Chondrocyte (in vitro differentiated cells): ENCODE data around the gene ITGA11. TPM values are rescaled to one million over a fixed set of nuclear protein-coding genes. Genes with fewer than 3 reads are reported as not detected.

ENCODE experiments used
- DNase-seq: peaks from one replicate; pipeline ENCODE4 v3.0.0; 2021; ENCODE audit warnings: mixed read lengths, low spot score
- H3K27ac Mint-ChIP-seq: one replicate; pipeline ENCODE4 v1.8.0; 2021; ENCODE audit warnings: mild to moderate bottlenecking, moderate library complexity, mixed read lengths; ENCODE audit not compliant: unreplicated experiment
- H3K27me3 Mint-ChIP-seq: 2 replicates; pipeline ENCODE4 v1.8.0; 2021; ENCODE audit warnings: low read depth, mixed read lengths
- H3K36me3 Mint-ChIP-seq: 2 replicates; pipeline ENCODE4 v1.8.0; 2021; ENCODE audit warnings: low read depth, mixed read lengths
- H3K4me1 Mint-ChIP-seq: 2 replicates; pipeline ENCODE4 v1.8.0; 2021; ENCODE audit warnings: low read depth, mild to moderate bottlenecking, mixed read lengths
- H3K4me3 Mint-ChIP-seq: one replicate; pipeline ENCODE4 v1.8.0; 2021; ENCODE audit warnings: mild to moderate bottlenecking, moderate library complexity, mixed read lengths; ENCODE audit not compliant: unreplicated experiment
- H3K9me3 Mint-ChIP-seq: 2 replicates; pipeline ENCODE4 v1.8.0; 2021; ENCODE audit warnings: low read depth, mixed read lengths
- total RNA-seq: library from RNA; stranded (reverse); gene quantifications from 3 replicates; pipeline ENCODE4 v1.2.1, GENCODE V29; 2021
- TF ChIP-seq, protein P1 (sequence below): fragments of 200-600 bp; sonication (generic); IDR thresholded peaks from 2 replicates; pipeline ENCODE4 v1.5.0; 2021; ENCODE audit warnings: antibody characterized with exemption, mild to moderate bottlenecking, moderate library complexity

Gene ITGA11
- total RNA-seq, 1 donor from 2014 or later = 1,092 TPM

DNA sequence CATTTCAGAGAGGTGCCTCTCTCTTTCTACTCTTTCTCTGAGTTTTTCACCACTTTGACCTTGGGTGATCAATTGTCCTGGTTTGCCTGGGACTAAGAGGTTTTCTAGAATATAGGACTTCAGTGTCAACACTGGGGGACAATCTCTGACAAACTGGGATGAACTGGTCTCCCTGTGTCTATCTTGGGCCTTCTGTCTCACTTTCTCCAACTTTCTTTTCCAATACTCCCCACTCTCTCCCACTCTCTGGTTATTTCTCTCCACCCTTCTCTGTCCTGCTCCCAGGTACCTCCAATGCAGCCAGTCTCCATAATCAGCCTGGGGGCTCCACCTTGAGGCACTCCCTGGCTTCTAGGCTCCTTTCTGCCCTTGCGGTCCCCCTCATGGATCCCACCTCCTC is 4.7 kb upstream of the ITGA11 start:
- H3K27ac Mint-ChIP-seq = no peak overlapping the region
- H3K4me3 Mint-ChIP-seq = no peak overlapping the region
- TF ChIP-seq, protein P1, sequence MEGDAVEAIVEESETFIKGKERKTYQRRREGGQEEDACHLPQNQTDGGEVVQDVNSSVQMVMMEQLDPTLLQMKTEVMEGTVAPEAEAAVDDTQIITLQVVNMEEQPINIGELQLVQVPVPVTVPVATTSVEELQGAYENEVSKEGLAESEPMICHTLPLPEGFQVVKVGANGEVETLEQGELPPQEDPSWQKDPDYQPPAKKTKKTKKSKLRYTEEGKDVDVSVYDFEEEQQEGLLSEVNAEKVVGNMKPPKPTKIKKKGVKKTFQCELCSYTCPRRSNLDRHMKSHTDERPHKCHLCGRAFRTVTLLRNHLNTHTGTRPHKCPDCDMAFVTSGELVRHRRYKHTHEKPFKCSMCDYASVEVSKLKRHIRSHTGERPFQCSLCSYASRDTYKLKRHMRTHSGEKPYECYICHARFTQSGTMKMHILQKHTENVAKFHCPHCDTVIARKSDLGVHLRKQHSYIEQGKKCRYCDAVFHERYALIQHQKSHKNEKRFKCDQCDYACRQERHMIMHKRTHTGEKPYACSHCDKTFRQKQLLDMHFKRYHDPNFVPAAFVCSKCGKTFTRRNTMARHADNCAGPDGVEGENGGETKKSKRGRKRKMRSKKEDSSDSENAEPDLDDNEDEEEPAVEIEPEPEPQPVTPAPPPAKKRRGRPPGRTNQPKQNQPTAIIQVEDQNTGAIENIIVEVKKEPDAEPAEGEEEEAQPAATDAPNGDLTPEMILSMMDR = no peak
- no peaks in the 10 kb centered on the region for H3K9me3 Mint-ChIP-seq
- H3K27me3 Mint-ChIP-seq = no peaks in the 10 kb centered on the region
- DNase-seq = no peak
- peaks cover 22% of the 10 kb centered on the region for H3K4me1 Mint-ChIP-seq
- peaks cover under 1% of the 10 kb centered on the region for H3K36me3 Mint-ChIP-seq

DNA sequence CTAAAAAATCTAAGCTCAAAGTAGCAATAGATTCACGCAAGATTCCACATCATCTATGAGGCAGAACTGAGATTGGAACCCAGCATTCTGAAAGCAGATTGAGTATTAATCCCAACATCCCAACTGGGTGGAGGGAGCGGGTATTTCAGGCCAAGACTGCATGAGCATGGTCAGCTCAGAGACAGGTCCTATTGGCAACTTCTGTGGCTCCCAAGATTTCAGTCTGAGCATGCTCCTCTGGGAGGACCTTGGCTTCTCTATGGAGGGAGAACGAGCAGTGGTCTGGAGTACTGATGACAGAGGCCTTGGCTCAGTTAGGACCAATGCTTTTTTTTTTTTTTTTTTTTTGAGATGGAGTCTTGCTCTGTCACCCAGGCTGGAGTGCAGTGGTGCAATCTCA is 4.0 kb upstream of the ITGA11 start:
- no peaks in the 10 kb centered on the region for H3K9me3 Mint-ChIP-seq
- H3K27ac Mint-ChIP-seq = no peak overlapping the region
- no peak overlapping the region for H3K4me3 Mint-ChIP-seq
- TF ChIP-seq, protein P1 = no peak
- peaks cover 15% of the 10 kb centered on the region for H3K4me1 Mint-ChIP-seq
- peaks cover 1% of the 10 kb centered on the region for H3K36me3 Mint-ChIP-seq
- no peak for DNase-seq
- no peaks in the 10 kb centered on the region for H3K27me3 Mint-ChIP-seq

DNA sequence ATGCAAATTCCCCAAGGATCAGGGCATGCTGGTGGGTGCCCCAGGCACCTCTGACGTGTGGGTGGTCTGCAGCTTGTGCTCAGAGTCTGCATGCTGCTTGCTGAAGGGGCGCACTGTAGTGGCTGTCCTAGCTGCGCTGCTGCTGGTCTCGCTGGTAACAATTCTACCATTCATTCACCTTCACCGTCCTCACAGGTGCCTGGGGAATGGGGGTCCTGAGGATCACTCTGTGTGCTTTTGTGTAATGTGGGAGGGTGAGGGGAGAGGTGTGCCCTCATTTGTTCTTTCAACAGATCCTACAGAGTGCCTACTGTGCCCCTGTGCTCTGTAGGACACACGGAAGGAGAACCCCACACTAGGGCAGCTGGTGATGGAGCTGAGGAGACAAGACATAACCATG is 2.1 kb upstream of the ITGA11 start:
- H3K9me3 Mint-ChIP-seq = no peaks in the 10 kb centered on the region
- H3K4me3 Mint-ChIP-seq = no peak overlapping the region
- no peaks in the 10 kb centered on the region for H3K27me3 Mint-ChIP-seq
- DNase-seq = no peak
- peaks cover 18% of the 10 kb centered on the region for H3K36me3 Mint-ChIP-seq
- H3K4me1 Mint-ChIP-seq = peaks cover 23% of the 10 kb centered on the region
- H3K27ac Mint-ChIP-seq = no peak overlapping the region
- TF ChIP-seq, protein P1 = no peak

DNA sequence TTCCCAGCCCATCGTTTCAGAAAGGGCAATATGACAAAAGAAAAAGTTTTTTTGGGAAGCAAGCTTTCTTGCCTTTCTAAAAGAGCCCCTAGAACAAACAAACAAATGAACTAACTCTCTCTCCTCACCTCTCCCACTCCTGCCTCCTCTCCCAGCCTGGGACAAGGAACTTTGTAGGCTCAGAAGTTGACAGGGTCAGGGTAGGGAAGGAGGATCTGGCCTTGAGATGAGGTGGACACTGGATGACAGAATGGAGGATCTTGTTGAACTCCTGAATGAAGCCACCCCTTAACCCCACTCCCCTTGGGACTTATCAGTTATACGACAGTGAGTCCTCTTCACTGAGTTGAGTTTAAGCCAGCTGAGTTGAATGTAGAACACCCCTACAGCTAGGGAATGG is 1.6 kb upstream of the ITGA11 start:
- Mint-ChIP-seq H3K27ac (no peak overlapping the region), H3K27me3 (no peaks in the 10 kb centered on the region), H3K9me3 (no peaks in the 10 kb centered on the region), H3K4me3 (no peak overlapping the region), H3K4me1 (peaks cover 28% of the 10 kb centered on the region), H3K36me3 (peaks cover 21% of the 10 kb centered on the region)
- no peak for DNase-seq
- TF ChIP-seq, protein P1 = no peak

DNA sequence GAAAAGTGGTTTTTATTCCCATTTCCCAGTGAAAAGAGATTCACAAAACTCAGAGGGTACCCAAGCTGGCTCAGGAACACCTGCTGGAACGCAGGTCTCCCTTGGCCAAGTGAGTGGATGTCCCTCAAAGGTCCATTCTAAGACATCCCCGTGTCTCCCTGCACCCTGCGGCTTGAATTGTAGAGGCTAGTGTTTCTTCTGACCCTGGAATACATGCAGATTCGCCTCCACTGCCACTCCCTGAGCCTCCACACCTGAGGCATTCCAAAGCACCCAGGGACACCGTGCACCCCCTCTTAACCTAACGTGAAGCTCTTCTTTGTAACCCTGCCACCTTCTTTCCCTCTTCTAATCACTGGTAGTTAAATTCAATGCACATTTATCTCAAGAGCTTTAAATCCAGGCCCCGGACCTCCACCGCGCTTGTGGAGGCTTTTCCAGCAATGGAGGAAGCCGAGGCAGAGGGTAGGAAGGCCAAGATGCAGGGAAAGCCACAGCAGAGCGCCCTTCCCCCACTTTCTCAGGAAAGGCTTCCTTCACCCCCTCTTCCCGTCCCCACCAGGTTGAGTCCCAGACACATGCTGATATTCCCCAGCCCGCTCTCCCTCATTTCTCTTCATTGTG is 590 bp upstream of the ITGA11 start:
- Mint-ChIP-seq H3K27me3 (no peaks in the 10 kb centered on the region), H3K4me3 (peak overlapping the region; percentile 69)
- no peak for DNase-seq

More for the DNA sequence above, 590 bp upstream of the ITGA11 start:
- Mint-ChIP-seq H3K36me3 (peaks cover 26% of the 10 kb centered on the region), H3K27ac (peak overlapping the region; percentile 88), H3K4me1 (peaks cover 37% of the 10 kb centered on the region), H3K9me3 (no peaks in the 10 kb centered on the region)
- TF ChIP-seq, protein P1 = no peak
